ENCODE data around the gene SLC35G4.

DNA sequence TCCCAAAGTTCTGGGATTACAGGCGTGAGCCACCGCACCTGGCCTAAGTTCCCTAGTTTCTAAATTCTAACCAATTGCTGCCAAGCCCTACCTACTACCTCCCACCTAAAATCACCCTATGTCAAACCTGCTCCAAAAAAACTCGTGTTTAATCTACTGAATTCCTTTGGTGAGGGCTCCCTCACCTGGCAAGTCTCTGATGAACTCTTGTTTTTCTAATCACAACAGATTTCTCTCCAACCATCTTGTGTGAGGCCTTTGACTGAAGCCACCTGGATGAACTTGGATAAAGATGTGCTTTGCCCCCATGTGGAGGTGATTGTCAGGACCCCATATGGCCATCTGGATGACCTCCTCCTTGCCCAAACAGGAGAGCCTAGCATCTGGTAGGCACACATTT lies 17.4 kb upstream of the SLC35G4 start:
- TF ChIP-seq, protein P1, sequence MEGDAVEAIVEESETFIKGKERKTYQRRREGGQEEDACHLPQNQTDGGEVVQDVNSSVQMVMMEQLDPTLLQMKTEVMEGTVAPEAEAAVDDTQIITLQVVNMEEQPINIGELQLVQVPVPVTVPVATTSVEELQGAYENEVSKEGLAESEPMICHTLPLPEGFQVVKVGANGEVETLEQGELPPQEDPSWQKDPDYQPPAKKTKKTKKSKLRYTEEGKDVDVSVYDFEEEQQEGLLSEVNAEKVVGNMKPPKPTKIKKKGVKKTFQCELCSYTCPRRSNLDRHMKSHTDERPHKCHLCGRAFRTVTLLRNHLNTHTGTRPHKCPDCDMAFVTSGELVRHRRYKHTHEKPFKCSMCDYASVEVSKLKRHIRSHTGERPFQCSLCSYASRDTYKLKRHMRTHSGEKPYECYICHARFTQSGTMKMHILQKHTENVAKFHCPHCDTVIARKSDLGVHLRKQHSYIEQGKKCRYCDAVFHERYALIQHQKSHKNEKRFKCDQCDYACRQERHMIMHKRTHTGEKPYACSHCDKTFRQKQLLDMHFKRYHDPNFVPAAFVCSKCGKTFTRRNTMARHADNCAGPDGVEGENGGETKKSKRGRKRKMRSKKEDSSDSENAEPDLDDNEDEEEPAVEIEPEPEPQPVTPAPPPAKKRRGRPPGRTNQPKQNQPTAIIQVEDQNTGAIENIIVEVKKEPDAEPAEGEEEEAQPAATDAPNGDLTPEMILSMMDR (IDR thresholded peaks at IDR 0.05; ENCODE audit: insufficient read depth, low read length, poor library complexity, severe bottlenecking) = no peak
- no peak for TF ChIP-seq EZH2phosphoT487 (conservative IDR thresholded peaks at IDR 0.05; ENCODE audit: low read length)
